Sciatic nerve (tissue), 2 donors: Measurements from ENCODE around the gene CELA3A. TPM values are rescaled to one million over a fixed set of nuclear protein-coding genes. Genes with fewer than 3 reads are reported as not detected.
"Not testable (repeated sequence)": the region's sequence is repeated elsewhere in the genome, so short reads cannot be mapped to it uniquely, and the experiment has no call there.

ENCODE experiments used
- ATAC-seq: fragments of 200-7000 bp; cut with Tn5 transposase; one replicate; pipeline ENCODE4 v1.9.1; 2020; ENCODE audit warnings: mild to moderate bottlenecking, moderate library complexity
- DNase-seq: peaks from one replicate; pipeline ENCODE4 v3.0.0-alpha.2; 2020; ENCODE audit warnings: low spot score
- intact Hi-C: fragments of 100-400 bp; cut with DNase I; formaldehyde crosslinking; loops from one replicate; pipeline ENCODE4 v1.14.2; 2022
- total RNA-seq: library from RNA; stranded (reverse); fragmentation: NEBNext Ultra II Directional; extraction: Animal tissue kit (Norgen Biotek cat#: 25700); gene quantifications from one replicate; pipeline ENCODE4 v1.2.1, GENCODE V29; 2021
- donor health status: DM: no; HTN: no; CAD: no.
- donor health status: DM: no; HTN: no; CAD: no.

CELA3A gene
- total RNA-seq, 1 donor from 2014 or later: 2.9 TPM

- ATAC-seq, intact Hi-C loops, DNase-seq: not testable (repeated sequence)
These were observed 5.3 kb downstream of the CELA3A start for GRCh38 chr1:22006736-22007135.

GRCh38 chr1:22007262-22007661 lies 5.8 kb downstream of the CELA3A start:
- ATAC-seq, intact Hi-C loops, DNase-seq: not testable (repeated sequence)

- DNase-seq, intact Hi-C loops, ATAC-seq: not testable (repeated sequence)
These were observed 8.1 kb downstream of the CELA3A start for GRCh38 chr1:22009566-22009965.

- intact Hi-C loops, ATAC-seq, DNase-seq: not testable (repeated sequence)
These were observed 11.3 kb downstream of the CELA3A start for GRCh38 chr1:22012752-22013151.

- DNase-seq, ATAC-seq, intact Hi-C loops: not testable (repeated sequence)
These were observed 13.2 kb downstream of the CELA3A start for GRCh38 chr1:22014575-22015206.

GRCh38 chr1:22018583-22019559 lies 17.4 kb downstream of the CELA3A start:
- ATAC-seq: peak; percentile 76

GRCh38 chr1:22021061-22021460 lies 19.6 kb downstream of the CELA3A start:
- no peak for ATAC-seq
- intact Hi-C loops: no loop called here
- no peak for DNase-seq

More at GRCh38 chr1:22018583-22019559, 17.4 kb downstream of the CELA3A start:
- intact Hi-C loops: no loop called here
- no peak for DNase-seq

- intact Hi-C loops: no loop called here
- ATAC-seq (peak; percentile 75), DNase-seq (peak; percentile 61)
These were observed 23.3 kb downstream of the CELA3A start for GRCh38 chr1:22024485-22025367.

- intact Hi-C loops: no loop called here
- peak; percentile 96 for ATAC-seq
- DNase-seq: peak; percentile 91
These were observed 24.1 kb downstream of the CELA3A start for GRCh38 chr1:22025368-22026155.

GRCh38 chr1:22026924-22027289 lies 25.4 kb downstream of the CELA3A start:
- no peak for DNase-seq
- ATAC-seq: no peak
- intact Hi-C loops: no loop called here

- DNase-seq (no peak), ATAC-seq (no peak)
- intact Hi-C loops: no loop called here
These were observed 28.6 kb downstream of the CELA3A start for GRCh38 chr1:22030057-22030456.

- ATAC-seq (no peak), DNase-seq (no peak)
- intact Hi-C loops: no loop called here
These were observed 29.0 kb downstream of the CELA3A start for GRCh38 chr1:22030473-22030872.

GRCh38 chr1:22031214-22031962 lies 29.9 kb downstream of the CELA3A start:
- DNase-seq (no peak), ATAC-seq (peak; percentile 55)
- intact Hi-C loops: no loop called here

GRCh38 chr1:22034834-22035233 lies 33.4 kb downstream of the CELA3A start:
- intact Hi-C loops, DNase-seq, ATAC-seq: not testable (repeated sequence)

GRCh38 chr1:22037520-22037919 lies 36.1 kb downstream of the CELA3A start:
- intact Hi-C loops: no loop called here
- no peak for ATAC-seq

GRCh38 chr1:22038036-22038435 lies 36.6 kb downstream of the CELA3A start:
- peak; percentile 67 for DNase-seq
- intact Hi-C loops: no loop called here
- peak; percentile 81 for ATAC-seq

More at GRCh38 chr1:22037520-22037919, 36.1 kb downstream of the CELA3A start:
- DNase-seq: no peak

GRCh38 chr1:22039594-22040285 lies 38.3 kb downstream of the CELA3A start:
- ATAC-seq (peak; percentile 77), DNase-seq (no peak)
- intact Hi-C loops: no loop called here
